HL-60 (cell line): ENCODE results near the gene YARS1.

ENCODE experiments used
- DNase-seq, 2 experiments: peaks; one replicate each; pipeline ENCODE4 v3.0.0-alpha.2; 2010 to 2020; ENCODE audit warnings: low read depth in 1 of 2, low spot score in 1 of 2
- H3K27ac ChIP-seq: fragments of 250-450 bp; sonication (Bioruptor Pico); replicated peaks from 2 replicates; pipeline ENCODE4 v1.5.1; 2020; ENCODE audit warnings: mild to moderate bottlenecking, moderate library complexity
- H3K27me3 ChIP-seq: fragments of 250-450 bp; sonication (Bioruptor Pico); 2 replicates; pipeline ENCODE4 v1.5.1; 2021; ENCODE audit warnings: mild to moderate bottlenecking, moderate library complexity; ENCODE audit not compliant: insufficient read depth, poor library complexity, severe bottlenecking
- H3K4me3 ChIP-seq: replicated peaks from 2 replicates; pipeline ENCODE4 v1.5.1; 2011; ENCODE audit warnings: mild to moderate bottlenecking, control low read depth, low read length; ENCODE audit not compliant: insufficient read depth
- CTCF ChIP-seq: IDR thresholded peaks from one replicate; pipeline ENCODE4 v1.5.1; 2011; ENCODE audit warnings: low read length, control low read depth, inconsistent platforms; ENCODE audit not compliant: insufficient read depth
- GABPA ChIP-seq: IDR thresholded peaks from 2 replicates; pipeline ENCODE4 v1.6.1; 2012; ENCODE audit warnings: low read depth
- POLR2AphosphoS5 ChIP-seq: IDR thresholded peaks from 2 replicates; pipeline ENCODE4 v1.6.1; 2012; ENCODE audit warnings: low read depth
- REST ChIP-seq: IDR thresholded peaks from 2 replicates; pipeline ENCODE4 v1.6.1; 2012; ENCODE audit warnings: low read depth; ENCODE audit not compliant: insufficient replicate concordance
- SPI1 ChIP-seq: IDR thresholded peaks from 2 replicates; pipeline ENCODE4 v1.6.1; 2012; ENCODE audit warnings: low read depth, mild to moderate bottlenecking, borderline replicate concordance

Gene YARS1

GRCh38 chr1:32761936-32762335, 55.2 kb downstream of the YARS1 start:
- no peak for DNase-seq
- Histone ChIP-seq H3K27ac (no peak overlapping the region), H3K4me3 (no peak overlapping the region), H3K27me3 (no peaks in the 10 kb centered on the region)
- TF ChIP-seq SPI1 (no peak), CTCF (no peak), REST (no peak), GABPA (no peak), POLR2AphosphoS5 (no peak)

GRCh38 chr1:32761253-32761877, 55.8 kb downstream of the YARS1 start:
- DNase-seq: no peak
- H3K4me3 ChIP-seq: no peak overlapping the region
- no peak overlapping the region for H3K27ac ChIP-seq
- no peak for TF ChIP-seq CTCF
- no peaks in the 10 kb centered on the region for H3K27me3 ChIP-seq

GRCh38 chr1:32759997-32760623, 57.0 kb downstream of the YARS1 start:
- no peak overlapping the region for H3K27ac ChIP-seq
- H3K27me3 ChIP-seq: peaks cover 1% of the 10 kb centered on the region
- no peak for TF ChIP-seq REST
- no peak for TF ChIP-seq GABPA
- TF ChIP-seq SPI1: no peak
- TF ChIP-seq CTCF: no peak
- TF ChIP-seq POLR2AphosphoS5: no peak
- no peak for DNase-seq
- H3K4me3 ChIP-seq: no peak overlapping the region
